Activated naive CD8-positive, alpha-beta T cell treated with anti-CD3 and anti-CD28 coated beads, Interleukin-2, amount 50 U/mL, for 16 hours (primary cell): ENCODE measurements around the gene SNX8.
"Not testable (repeated sequence)": the region's sequence is repeated elsewhere in the genome, so short reads cannot be mapped to it uniquely, and the experiment has no call there.

Experiments
- DNase-seq: peaks from one replicate; pipeline ENCODE4 v3.0.0-alpha.2; 2020; ENCODE audit warnings: low read depth, low spot score

The SNX8 gene

DNA sequence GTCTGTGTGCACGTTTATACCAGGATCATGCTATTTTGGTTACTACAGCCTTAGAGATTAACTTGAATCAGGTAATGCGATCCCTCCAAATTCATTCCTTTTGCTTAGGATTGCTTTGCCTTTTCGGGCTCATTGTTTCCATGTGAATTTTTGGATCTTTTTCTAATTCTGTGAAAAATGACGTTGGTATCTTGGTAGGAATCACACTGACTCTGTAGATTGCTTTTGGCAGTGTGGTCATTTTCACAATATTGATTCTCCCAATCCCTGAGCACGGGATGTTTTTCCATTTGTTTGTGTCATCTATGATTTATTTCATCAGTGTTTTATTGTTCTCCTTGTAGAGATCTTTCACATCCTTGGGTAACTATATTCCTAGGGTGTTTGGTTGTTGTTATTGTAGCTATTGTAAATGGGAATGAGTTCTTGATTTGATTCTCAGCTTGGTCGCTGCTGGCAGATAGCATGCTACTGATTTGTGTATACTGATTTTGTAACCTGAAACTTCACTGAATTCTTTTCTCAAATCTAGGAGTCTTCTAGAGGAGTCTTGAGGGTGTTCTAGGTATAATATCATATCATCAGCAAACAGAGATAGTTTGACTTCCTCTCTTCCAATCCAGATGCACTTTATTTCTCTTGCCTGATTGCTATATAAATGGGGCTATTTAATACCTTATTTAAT is 18.2 kb downstream of the SNX8 start:
- DNase-seq: no peak

- no peak for DNase-seq
Measured at GRCh38 chr7:2290877-2291276, 23.4 kb downstream of the SNX8 start.

DNA sequence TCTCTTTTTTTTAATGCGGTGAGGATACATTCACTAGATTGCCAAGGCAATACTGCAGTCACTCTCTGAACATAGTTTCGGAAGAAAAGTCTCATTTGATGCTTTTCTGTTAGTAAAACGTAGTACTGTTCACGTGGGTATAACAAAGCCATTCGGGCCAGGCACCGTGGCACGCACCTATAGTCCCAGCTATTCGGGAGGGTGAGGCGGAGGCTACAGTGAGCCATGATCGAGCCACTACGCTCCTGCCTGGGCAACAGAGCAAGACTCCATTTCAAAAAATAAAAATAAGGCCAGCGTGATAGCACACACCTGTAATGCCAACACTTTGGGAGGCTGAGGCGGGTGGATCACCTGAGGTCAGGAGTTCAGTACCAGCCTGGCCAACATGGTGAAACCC is 24.6 kb downstream of the SNX8 start:
- no peak for DNase-seq

DNA sequence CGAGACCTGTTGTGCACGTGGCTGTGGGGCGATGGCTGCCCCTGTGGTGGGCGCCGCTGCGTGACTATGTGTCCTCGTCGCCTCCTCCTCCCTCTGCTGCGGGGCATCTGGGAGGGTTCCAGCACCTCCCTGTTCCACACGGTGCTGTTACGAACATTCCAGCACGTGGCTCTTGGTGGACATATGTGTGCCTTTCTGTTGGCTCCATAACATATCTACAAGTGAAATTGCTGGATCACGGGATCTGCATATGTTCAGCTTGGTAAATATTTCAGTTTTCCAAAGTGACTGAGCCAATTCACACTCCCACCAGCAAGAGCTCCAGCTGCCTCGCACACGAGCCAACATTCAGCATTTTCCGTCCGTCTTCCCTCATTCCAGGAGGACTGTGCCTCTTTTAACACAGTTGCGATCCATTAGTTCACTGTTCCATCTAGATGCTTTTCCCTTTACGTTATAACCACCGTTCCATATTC is 25.1 kb downstream of the SNX8 start:
- DNase-seq: no peak

GRCh38 chr7:2288503-2288902 is 25.7 kb downstream of the SNX8 start:
- DNase-seq: no peak

DNA sequence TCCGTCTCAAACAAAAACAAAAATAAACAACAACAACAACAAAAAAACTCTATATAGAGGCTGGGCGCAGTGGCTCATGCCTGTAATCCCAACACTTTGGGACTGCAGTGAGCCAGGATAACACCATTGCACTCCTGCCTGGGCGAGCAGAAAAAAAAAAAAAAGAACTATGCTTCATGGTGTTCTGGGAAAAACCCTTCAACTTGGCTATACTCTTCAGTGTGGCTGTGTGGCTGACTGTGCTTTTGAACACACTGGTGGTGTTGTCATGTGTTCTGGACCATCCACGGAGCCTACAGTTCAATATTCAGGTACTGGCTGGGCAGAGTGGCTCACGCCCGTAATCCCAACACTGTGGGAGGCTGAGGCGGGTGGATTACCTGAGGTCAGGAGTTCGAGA is 26.5 kb downstream of the SNX8 start:
- DNase-seq: no peak

- no peak for DNase-seq
Measured at GRCh38 chr7:2283074-2283473, 31.2 kb downstream of the SNX8 start.

DNA sequence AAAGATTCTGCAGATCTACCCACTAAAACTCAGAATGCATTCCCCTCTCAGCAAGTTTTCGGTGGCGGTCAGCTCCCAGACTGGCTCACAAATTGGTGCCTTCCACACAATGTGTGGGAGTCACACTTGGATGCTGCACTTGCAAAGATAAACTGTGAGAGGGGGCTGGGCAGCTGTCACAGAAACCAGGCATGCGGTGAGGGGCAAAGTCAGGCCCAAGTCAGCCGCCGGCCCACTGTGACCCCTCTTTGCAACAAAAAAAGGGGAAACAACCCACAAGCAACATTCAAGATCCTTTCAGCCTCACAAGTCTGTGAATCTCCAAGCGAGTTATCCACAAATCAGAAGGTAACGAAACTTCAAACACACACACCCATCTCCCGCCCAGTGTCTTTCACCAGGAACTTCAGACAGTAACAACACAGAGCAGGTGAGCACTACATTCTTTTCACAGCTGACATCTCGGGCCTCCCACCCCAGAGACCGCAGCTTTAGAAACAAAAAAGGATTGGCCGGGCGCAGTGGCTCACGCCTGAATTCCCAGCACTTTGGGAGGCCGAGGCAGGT is 32.0 kb downstream of the SNX8 start:
- no peak for DNase-seq

DNA sequence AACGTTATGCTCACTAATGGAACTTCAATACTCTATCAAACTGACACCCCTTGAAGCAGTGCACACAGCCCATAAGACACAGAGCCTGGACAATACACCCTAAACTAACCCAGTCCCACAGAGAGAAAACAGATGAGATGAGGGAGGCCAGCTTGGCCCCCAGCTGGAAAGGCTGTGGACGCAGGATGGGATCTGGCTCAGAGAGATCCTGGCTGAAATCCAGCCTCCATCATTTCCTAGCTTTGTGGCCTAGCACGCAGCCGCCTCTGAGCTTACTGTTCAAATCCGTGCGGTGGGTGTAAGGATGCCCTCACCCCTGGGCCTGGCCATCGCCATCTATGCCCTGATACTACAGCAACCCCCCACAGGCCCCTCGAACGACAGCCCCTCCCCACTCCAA is 32.7 kb downstream of the SNX8 start:
- no peak for DNase-seq

DNA sequence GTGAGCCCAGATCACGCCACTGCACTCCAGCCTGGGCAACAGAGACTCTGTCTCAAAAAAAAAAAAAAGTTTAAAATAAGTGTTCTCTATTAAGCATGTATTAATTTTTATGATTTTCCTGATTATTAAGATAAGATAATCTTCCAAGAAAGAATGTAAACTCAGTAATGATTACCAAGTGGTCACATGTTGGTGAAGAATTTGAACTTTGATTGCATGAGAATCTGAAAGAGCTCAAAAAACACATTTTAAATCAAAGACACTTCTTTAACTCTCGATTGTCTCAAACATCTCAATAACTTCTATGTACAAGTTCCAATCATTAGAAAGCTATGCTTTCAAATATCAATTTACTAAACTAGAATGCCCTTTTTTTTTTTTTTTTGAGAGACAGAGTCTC is 33.8 kb downstream of the SNX8 start:
- DNase-seq: no peak

DNA sequence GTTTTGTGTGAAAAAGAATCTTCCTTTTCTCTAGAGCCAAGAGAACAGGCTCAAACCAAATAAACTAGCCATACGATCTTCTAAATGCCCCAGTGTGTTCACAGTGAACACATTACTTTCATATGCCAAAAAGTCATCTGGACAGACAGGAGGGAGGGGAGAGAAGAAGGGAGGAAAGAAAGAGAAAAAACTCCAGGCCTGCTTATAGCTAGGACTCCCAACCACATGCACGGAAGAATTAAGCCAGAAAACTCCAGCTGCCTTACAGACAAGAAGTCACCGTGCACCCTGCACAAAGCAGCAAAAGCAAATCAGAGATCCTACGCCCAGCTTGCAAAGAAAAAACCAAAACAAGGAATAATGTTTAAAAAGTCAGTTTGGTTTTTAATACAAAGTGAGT is 34.3 kb downstream of the SNX8 start:
- DNase-seq: no peak

DNA sequence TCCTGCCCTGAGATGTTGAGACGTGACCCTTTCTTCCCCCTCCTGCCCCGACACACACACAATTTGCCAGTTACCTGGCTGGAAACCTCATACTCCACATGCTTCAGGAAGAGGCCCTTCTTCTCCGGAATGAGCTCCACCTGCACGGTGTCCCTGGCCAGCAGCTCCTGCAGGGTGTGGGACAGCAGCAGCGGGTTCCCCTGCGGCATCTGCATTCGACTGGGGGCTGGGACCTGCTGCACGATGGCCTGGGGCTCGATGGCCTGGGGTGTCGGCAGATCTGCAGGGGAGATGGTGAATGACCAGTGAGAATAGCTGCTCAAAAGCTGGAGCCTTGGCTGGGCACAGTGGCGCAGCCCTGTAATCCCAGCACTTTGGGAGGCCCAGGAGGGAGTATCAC is 36.2 kb downstream of the SNX8 start:
- no peak for DNase-seq

DNA sequence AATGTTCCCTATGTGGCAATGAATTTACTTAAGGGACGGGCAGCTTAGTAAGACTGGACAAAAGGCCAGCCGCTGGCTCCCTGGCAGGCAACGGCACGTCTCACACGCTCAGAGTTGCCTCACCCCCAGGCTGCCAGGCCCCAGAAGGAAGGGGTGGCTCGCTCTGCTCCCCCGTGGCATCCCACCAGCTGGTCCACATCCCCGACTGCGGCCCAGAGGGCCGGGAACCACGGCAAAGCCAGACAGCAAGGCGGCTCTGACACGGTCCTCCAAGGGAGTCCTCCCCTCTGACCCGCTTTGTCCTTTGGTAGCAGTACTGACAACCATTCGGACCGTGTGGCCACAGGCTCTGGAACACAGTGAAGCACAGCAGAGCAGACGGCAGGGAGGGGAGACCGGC is 38.1 kb downstream of the SNX8 start:
- no peak for DNase-seq

DNA sequence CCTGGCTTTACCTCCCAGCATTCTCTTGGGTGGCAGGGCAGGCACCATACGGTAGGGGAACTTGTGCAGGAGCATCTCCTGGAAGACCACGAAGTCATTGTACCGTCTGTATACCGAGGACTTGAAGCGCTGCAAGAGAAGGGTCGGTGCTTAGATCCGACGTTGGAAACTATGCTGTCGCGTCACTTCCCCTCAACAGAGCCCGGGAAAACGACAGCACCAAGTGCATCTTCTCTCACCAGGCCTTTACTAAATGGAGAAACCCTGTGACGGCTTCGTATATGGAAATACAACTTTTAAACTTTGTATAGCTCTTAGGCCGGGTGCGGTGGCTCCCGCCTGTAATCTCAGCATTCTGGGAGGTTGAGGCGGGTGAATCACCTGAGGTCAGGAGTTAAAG is 39.1 kb downstream of the SNX8 start:
- DNase-seq: no peak

- DNase-seq: no peak
Measured at GRCh38 chr7:2274666-2275065, 39.6 kb downstream of the SNX8 start.

GRCh38 chr7:2273866-2274265 is 40.4 kb downstream of the SNX8 start:
- no peak for DNase-seq

DNA sequence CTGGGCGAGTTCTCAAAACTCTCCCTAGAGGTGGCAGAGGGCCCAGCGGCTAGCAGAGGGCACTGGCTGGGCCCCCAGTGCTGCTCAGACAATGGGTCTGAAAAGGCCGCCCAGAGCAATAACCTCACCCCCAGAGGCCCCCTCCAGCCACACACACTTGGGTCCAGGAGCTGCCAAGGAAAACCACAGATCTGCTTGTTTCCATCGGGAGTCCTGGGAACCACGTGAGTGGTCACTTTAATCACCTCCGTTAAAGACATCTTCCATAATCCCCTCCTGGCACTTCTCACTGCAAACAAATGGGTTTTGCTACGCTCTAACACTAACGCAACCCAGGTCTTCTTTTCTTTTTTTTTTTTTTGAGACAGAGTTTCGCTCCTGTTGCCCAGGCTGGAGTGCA is 42.2 kb downstream of the SNX8 start:
- no peak for DNase-seq

- no peak for DNase-seq
Measured at GRCh38 chr7:2271273-2272026, 42.8 kb downstream of the SNX8 start.

DNA sequence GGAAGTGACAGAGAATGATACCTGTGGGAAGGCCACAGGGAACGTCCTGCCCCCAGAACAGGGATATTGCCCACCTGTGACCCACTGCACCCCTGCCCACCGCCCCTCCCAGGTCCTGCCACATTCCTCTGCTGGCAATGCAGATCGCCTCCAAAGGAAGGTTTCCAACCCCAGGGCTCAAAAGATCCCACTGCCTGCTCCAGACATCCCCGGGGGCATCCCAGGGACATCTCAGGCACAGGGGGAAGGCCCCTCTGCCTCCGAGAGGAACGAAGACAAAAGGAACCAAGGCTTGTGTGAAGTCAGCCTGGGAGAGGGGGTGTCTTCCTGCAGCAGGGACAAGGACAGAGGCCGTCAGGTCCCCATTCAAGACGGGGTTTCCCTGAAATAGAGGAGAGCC is 43.7 kb downstream of the SNX8 start:
- DNase-seq: no peak

DNA sequence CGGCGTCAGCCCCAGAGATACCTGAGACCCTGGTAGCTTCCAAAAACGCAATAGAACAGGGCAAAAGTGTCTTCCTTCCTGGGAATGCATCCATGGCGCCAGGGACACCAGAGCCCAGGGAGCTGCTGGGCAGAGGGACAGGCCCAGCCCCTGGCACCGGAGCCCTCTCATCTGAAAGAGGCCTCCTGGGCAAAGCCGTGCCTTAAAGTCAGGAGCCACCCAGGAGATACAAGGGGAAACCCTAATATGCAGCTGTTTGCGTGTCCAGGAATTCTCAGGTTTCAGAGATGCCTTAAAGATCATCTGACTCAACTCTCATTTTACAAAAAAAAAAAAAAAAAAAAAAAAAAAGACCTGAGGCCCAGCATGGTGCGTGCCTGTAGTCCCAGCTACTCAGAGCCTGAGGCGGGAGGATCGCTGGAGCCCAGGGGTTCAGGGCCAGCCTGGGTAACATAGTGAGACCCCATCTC is 44.2 kb downstream of the SNX8 start:
- no peak for DNase-seq

DNA sequence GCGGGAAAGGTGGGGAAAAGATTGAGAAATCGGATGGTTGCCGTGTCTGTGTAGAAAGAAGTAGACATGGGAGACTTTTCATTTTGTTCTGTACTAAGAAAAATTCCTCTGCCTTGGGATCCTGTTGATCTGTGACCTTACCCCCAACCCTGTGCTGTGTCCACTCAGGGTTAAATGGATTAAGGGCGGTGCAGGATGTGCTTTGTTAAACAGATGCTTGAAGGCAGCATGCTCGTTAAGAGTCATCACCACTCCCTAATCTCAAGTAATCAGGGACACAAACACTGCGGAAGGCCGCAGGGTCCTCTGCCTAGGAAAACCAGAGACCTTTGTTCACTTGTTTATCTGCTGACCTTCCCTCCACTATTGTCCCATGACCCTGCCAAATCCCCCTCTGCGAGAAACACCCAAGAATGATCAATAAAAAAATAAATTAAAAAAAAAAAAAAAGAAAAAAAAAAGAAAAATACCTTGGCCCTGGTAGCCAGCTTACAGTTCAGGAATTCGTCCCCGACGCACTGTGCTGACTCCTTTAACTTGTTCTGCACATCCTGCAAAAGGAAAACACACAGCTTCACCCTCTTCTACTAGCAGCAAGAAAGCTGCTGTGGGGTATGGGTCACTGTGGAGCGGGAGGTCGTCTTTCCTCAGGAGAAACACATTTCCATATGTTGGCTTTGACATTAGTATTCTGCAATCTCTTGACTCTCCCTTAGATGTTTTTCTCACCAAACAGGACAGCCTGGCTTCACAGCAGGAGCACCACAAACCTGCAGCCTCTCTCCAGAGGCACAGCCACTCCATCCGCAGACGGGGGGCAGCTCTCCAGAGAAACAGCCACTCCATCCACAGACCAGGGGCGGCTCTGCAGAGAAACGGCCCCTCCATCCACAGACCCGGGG is 44.9 kb downstream of the SNX8 start:
- not testable (repeated sequence) for DNase-seq

DNA sequence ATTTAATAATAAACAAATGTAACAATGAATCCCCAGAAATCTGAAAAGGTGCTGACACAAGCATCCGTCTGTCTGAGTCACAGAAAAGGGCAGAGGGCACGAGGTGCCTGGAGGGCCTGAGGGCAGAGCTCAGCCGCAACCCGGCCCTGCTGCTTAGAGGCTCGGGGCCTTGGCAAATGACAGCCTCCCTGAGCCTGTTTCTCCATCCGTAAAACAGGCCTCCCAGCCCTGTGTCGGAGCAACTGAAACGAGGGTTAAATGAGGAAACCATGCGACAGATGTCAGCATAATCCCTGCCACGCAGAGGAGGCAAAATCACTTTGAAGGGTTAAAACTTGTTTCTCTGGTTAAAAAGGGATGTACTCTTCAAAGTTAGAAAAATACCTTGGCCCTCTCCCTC is 47.3 kb downstream of the SNX8 start:
- no peak for DNase-seq
